GM19468 (cell line): ENCODE measurements around the gene CNTROB.

Source experiments
- ATAC-seq: cut with Tn5 transposase; IDR thresholded peaks from one replicate; pipeline ENCODE4 v1.9.1; 2021; ENCODE audit warnings: mild to moderate bottlenecking, moderate library complexity, moderate number of reproducible peaks; ENCODE audit not compliant: unreplicated experiment; ENCODE audit errors: extremely low read depth

CNTROB gene

GRCh38 chr17:7903154-7904103, 28.6 kb upstream of the CNTROB start:
- no peak for ATAC-seq

GRCh38 chr17:7909089-7909488, 22.9 kb upstream of the CNTROB start:
- no peak for ATAC-seq

- no peak for ATAC-seq
Observed at GRCh38 chr17:7910281-7910680, 21.7 kb upstream of the CNTROB start.

GRCh38 chr17:7910711-7911110, 21.3 kb upstream of the CNTROB start:
- no peak for ATAC-seq

GRCh38 chr17:7911116-7911515, 20.9 kb upstream of the CNTROB start:
- ATAC-seq, result no peak

GRCh38 chr17:7912927-7913524, 19.0 kb upstream of the CNTROB start:
- no peak for ATAC-seq

- no peak for ATAC-seq
Observed at GRCh38 chr17:7915179-7915610, 16.8 kb upstream of the CNTROB start.

GRCh38 chr17:7915611-7916384, 16.2 kb upstream of the CNTROB start, which contains the start of gene RNF227:
Gene RNF227, minus strand, starts transcription at chr17:7916289. Its CDS starts 94 bp downstream, at chr17:7916195.
- no peak for ATAC-seq

GRCh38 chr17:7916385-7916682, 15.7 kb upstream of the CNTROB start:
- no peak for ATAC-seq

- no peak for ATAC-seq
Observed at GRCh38 chr17:7916808-7917207, 15.2 kb upstream of the CNTROB start.

- no peak for ATAC-seq
Observed at GRCh38 chr17:7922269-7922844, 9.6 kb upstream of the CNTROB start.

GRCh38 chr17:7922845-7923628, 9.0 kb upstream of the CNTROB start:
- no peak for ATAC-seq

- no peak for ATAC-seq
Observed at GRCh38 chr17:7927596-7927995, 4.4 kb upstream of the CNTROB start.

GRCh38 chr17:7929158-7930023, 2.6 kb upstream of the CNTROB start, which contains the start of gene KCNAB3:
Gene KCNAB3, minus strand, starts transcription at chr17:7929856. Its CDS starts 421 bp downstream, at chr17:7929435.
- no peak for ATAC-seq

- ATAC-seq, result no peak
Observed at GRCh38 chr17:7930841-7931631, 970 bp upstream of the CNTROB start.

- no peak for ATAC-seq
Observed at GRCh38 chr17:7932483-7932891, 481 bp downstream of the CNTROB start.

GRCh38 chr17:7932949-7933348, 943 bp downstream of the CNTROB start:
- ATAC-seq, result no peak

- ATAC-seq, result no peak
Observed at GRCh38 chr17:7935859-7936258, 3.9 kb downstream of the CNTROB start.
